CD14-positive monocyte (primary cell): ENCODE data around the gene ST6GALNAC2. TPM values are rescaled to one million over a fixed set of nuclear protein-coding genes. Genes with fewer than 3 reads are reported as not detected.
A peak's percentile ranks its signal among the peaks of the same experiment; 100 is the strongest.

Experiments
- DNase-seq, 3 donors: peaks; one replicate each; pipeline ENCODE4 v3.0.0-alpha.2; 2011 to 2022
- H2AFZ ChIP-seq: 2 replicates; pipeline ENCODE4 v1.6.0; 2012; ENCODE audit warnings: mild to moderate bottlenecking, low read depth, low read length, inconsistent platforms; ENCODE audit not compliant: insufficient read depth, poor library complexity, severe bottlenecking
- H3K27ac ChIP-seq, 2 donors: 1 replicate in 1 of 2; 2 replicates in 1 of 2; pipeline ENCODE4 v1.5.1; 2012 to 2013; ENCODE audit warnings: low read length in 2 of 2, control low read depth in 1 of 2, inconsistent platforms in 1 of 2, low read depth in 1 of 2, mild to moderate bottlenecking in 1 of 2
- H3K27me3 ChIP-seq, 2 donors: one replicate each; pipeline versions ENCODE4 v1.6.0 to v1.6.1; 2011 to 2013; ENCODE audit warnings: low read length in 2 of 2; ENCODE audit not compliant: control insufficient read depth in 2 of 2, insufficient read depth in 2 of 2
- H3K36me3 ChIP-seq, 2 donors: replicated peaks in 1 of 2; 1 replicate in 1 of 2; 2 replicates in 1 of 2; pipeline versions ENCODE4 v1.5.1 to v1.6.1; 2012 to 2013; ENCODE audit warnings: low read length in 2 of 2, control low read depth in 1 of 2, inconsistent platforms in 1 of 2, mild to moderate bottlenecking in 1 of 2; ENCODE audit not compliant: insufficient read depth in 2 of 2, control insufficient read depth in 1 of 2
- H3K4me1 ChIP-seq, 2 donors: 1 replicate in 1 of 2; 2 replicates in 1 of 2; pipeline versions ENCODE4 v1.5.1 to v1.6.1; 2012 to 2013; ENCODE audit warnings: low read length in 2 of 2, control low read depth in 1 of 2, inconsistent platforms in 1 of 2, mild to moderate bottlenecking in 1 of 2, moderate library complexity in 1 of 2; ENCODE audit not compliant: insufficient read depth in 2 of 2, control insufficient read depth in 1 of 2
- H3K4me2 ChIP-seq: replicated peaks from 2 replicates; pipeline ENCODE3; 2012; ENCODE audit warnings: low read length, moderate library complexity, mild to moderate bottlenecking; ENCODE audit not compliant: poor library complexity, severe bottlenecking; ENCODE audit errors: extremely low read depth
- H3K4me3 ChIP-seq, 3 experiments: fragments of 200-600 bp in 1 of 3; sonication (generic) in 1 of 3; replicated peaks in 1 of 3; 1 replicate in 2 of 3; 2 replicates in 1 of 3; pipeline ENCODE4 v1.5.1; 2011 to 2013; ENCODE audit warnings: low read length in 3 of 3, mild to moderate bottlenecking in 3 of 3, control low read depth in 2 of 3, low read depth in 2 of 3, inconsistent platforms in 1 of 3, moderate library complexity in 1 of 3
- H3K79me2 ChIP-seq: 2 replicates; pipeline ENCODE4 v1.6.0; 2012; ENCODE audit warnings: mild to moderate bottlenecking, control low read depth, inconsistent platforms, low read length, moderate library complexity; ENCODE audit not compliant: insufficient read depth
- H3K9ac ChIP-seq: 2 replicates; pipeline ENCODE4 v1.6.0; 2017; ENCODE audit warnings: low read length, mild to moderate bottlenecking; ENCODE audit not compliant: insufficient read depth, poor library complexity, severe bottlenecking
- H3K9me3 ChIP-seq, 2 donors: replicated peaks in 1 of 2; 1 replicate in 1 of 2; 2 replicates in 1 of 2; pipeline versions ENCODE4 v1.5.1 to v1.6.1; 2012 to 2013; ENCODE audit warnings: low read length in 2 of 2, control low read depth in 1 of 2; ENCODE audit not compliant: control insufficient read depth in 1 of 2, insufficient read depth in 1 of 2
- H4K20me1 ChIP-seq: 2 replicates; pipeline ENCODE4 v1.6.0; 2012; ENCODE audit warnings: mild to moderate bottlenecking, low read length, control low read depth, moderate library complexity; ENCODE audit not compliant: insufficient read depth
- H3K27ac Mint-ChIP-seq, 7 donors: one replicate each; pipeline ENCODE4 v1.8.0; 2020; ENCODE audit warnings: mild to moderate bottlenecking in 7 of 7, mixed read lengths in 7 of 7, moderate library complexity in 6 of 7, inconsistent platforms in 2 of 7
- H3K27me3 Mint-ChIP-seq, 3 donors: one replicate each; pipeline ENCODE4 v1.8.0; 2021 to 2022; ENCODE audit warnings: low read depth in 3 of 3, mild to moderate bottlenecking in 3 of 3, mixed read lengths in 3 of 3, moderate library complexity in 3 of 3, inconsistent platforms in 1 of 3
- H3K36me3 Mint-ChIP-seq, 2 donors: one replicate each; pipeline ENCODE4 v1.8.0; 2020; ENCODE audit warnings: mixed read lengths in 2 of 2, inconsistent platforms in 1 of 2, mild to moderate bottlenecking in 1 of 2
- H3K4me1 Mint-ChIP-seq: one replicate; pipeline ENCODE4 v1.8.0; 2020; ENCODE audit warnings: mild to moderate bottlenecking, mixed read lengths
- H3K4me3 Mint-ChIP-seq, 2 donors: one replicate each; pipeline ENCODE4 v1.8.0; 2020; ENCODE audit warnings: mild to moderate bottlenecking in 2 of 2, mixed read lengths in 2 of 2, moderate library complexity in 1 of 2
- H3K9me3 Mint-ChIP-seq, 7 donors: one replicate each; pipeline ENCODE4 v1.8.0; 2020 to 2022; ENCODE audit warnings: mixed read lengths in 7 of 7, mild to moderate bottlenecking in 6 of 7, moderate library complexity in 6 of 7, inconsistent platforms in 2 of 7
- CTCF ChIP-seq: fragments of 200-600 bp; IDR thresholded peaks from one replicate; pipeline ENCODE4 v1.8.0; 2022; ENCODE audit warnings: antibody characterized with exemption, mild to moderate bottlenecking
- WGBS: methylation state at CpG from one replicate; pipeline ENCODE4 v1.1.5; 2013; ENCODE audit warnings: missing lambda C conversion rate; ENCODE audit not compliant: insufficient coverage; 5-methylcytosine and 5-hydroxymethylcytosine counted together
- intact Hi-C, 2 donors: fragments of 100-400 bp; cut with micrococcal nuclease; formaldehyde crosslinking; loops; one replicate each; pipeline versions ENCODE4 v1.15.0 to v1.15.1; 2023
- polyA plus RNA-seq, 3 donors: library from polyadenylated mRNA; depleted of rRNA in 1 of 3; unstranded in 2 of 3; stranded (reverse) in 1 of 3; fragments of 300-500 nt in 2 of 3; fragments of >200 nt in 1 of 3; fragmentation: Illumina TruSeq in 2 of 3; gene quantifications; 1 replicate in 2 of 3; 2 replicates in 1 of 3; pipeline ENCODE4 v1.2.3, GENCODE V29; 2012 to 2021

Gene ST6GALNAC2
- polyA plus RNA-seq, 3 donors: 8.3 to 11.8 (median 11.8) TPM

- Histone ChIP-seq H3K9me3 (no peaks in the 10 kb centered on the region), H3K27me3 (peaks cover 0 to 4% of the 10 kb centered on the region in 2 donors), H3K27ac (no peak overlapping the region), H3K79me2 (no peaks in the 10 kb centered on the region), H3K4me2 (no peak overlapping the region), H3K36me3 (no peaks in the 10 kb centered on the region), H3K9ac (no peak overlapping the region), H3K4me3 (no peak overlapping the region), H3K4me1 (peaks cover 2 to 9% of the 10 kb centered on the region in 2 donors), H4K20me1 (no peaks in the 10 kb centered on the region), H2AFZ (no peak overlapping the region)
- H3K27ac Mint-ChIP-seq: peak overlapping the region in 2 of 7 donors; percentile 6 to 27
- intact Hi-C loops: loop anchor here in 1 of 2 donors (10.0 kb wide), 1 partner anchor 184 kb away; no protein-coding TSS in a partner anchor
- H3K4me1 Mint-ChIP-seq: peaks cover 7% of the 10 kb centered on the region
- peaks cover 16 to 22% (median 22%) of the 10 kb centered on the region in 3 donors for H3K27me3 Mint-ChIP-seq
- peaks cover 0 to 2% (median 0%) of the 10 kb centered on the region in 7 donors for H3K9me3 Mint-ChIP-seq
- 96% methylated on average over 6 of the region's 7 CpGs for WGBS
- H3K4me3 Mint-ChIP-seq: no peak overlapping the region
- H3K36me3 Mint-ChIP-seq: no peaks in the 10 kb centered on the region
- no peak for TF ChIP-seq CTCF
- DNase-seq: no peak
Measured at GRCh38 chr17:76521262-76521661, 64.4 kb downstream of the ST6GALNAC2 start.

- no peak for TF ChIP-seq CTCF
- no peak overlapping the region for H3K27ac ChIP-seq
Measured at GRCh38 chr17:76519048-76519966, 66.4 kb downstream of the ST6GALNAC2 start.

More at GRCh38 chr17:76519048-76519966, 66.4 kb downstream of the ST6GALNAC2 start:
- H3K9ac ChIP-seq: no peak overlapping the region
- Mint-ChIP-seq H3K27ac (peak overlapping the region in 1 of 7 donors; percentile 48), H3K9me3 (no peaks in the 10 kb centered on the region), H3K36me3 (no peaks in the 10 kb centered on the region), H3K27me3 (peaks cover 18 to 20% (median 18%) of the 10 kb centered on the region in 3 donors), H3K4me3 (peak overlapping the region in 1 of 2 donors; percentile 53), H3K4me1 (peaks cover 21% of the 10 kb centered on the region)
- WGBS: 89% methylated on average over 13 of the region's 15 CpGs
- peaks cover 16 to 24% of the 10 kb centered on the region in 2 donors for H3K4me1 ChIP-seq
- H3K4me3 ChIP-seq: no peak overlapping the region
- H2AFZ ChIP-seq: no peak overlapping the region
- no peaks in the 10 kb centered on the region for H3K79me2 ChIP-seq
- no peaks in the 10 kb centered on the region for H3K36me3 ChIP-seq
- no peaks in the 10 kb centered on the region for H3K9me3 ChIP-seq
- intact Hi-C loops: no loop called here
- H4K20me1 ChIP-seq: no peaks in the 10 kb centered on the region
- DNase-seq: no peak
- H3K27me3 ChIP-seq: peaks cover 0 to 4% of the 10 kb centered on the region in 2 donors
- no peak overlapping the region for H3K4me2 ChIP-seq
